Germinal center (tissue), 1 donor: ENCODE results near the gene PLP2.
A peak's percentile ranks its signal among the peaks of the same experiment; 100 is the strongest.

Experiments used
- DNase-seq: peaks from one replicate; pipeline ENCODE4 v3.0.0; 2012; ENCODE audit warnings: mixed read lengths, low spot score

The PLP2 gene

DNA sequence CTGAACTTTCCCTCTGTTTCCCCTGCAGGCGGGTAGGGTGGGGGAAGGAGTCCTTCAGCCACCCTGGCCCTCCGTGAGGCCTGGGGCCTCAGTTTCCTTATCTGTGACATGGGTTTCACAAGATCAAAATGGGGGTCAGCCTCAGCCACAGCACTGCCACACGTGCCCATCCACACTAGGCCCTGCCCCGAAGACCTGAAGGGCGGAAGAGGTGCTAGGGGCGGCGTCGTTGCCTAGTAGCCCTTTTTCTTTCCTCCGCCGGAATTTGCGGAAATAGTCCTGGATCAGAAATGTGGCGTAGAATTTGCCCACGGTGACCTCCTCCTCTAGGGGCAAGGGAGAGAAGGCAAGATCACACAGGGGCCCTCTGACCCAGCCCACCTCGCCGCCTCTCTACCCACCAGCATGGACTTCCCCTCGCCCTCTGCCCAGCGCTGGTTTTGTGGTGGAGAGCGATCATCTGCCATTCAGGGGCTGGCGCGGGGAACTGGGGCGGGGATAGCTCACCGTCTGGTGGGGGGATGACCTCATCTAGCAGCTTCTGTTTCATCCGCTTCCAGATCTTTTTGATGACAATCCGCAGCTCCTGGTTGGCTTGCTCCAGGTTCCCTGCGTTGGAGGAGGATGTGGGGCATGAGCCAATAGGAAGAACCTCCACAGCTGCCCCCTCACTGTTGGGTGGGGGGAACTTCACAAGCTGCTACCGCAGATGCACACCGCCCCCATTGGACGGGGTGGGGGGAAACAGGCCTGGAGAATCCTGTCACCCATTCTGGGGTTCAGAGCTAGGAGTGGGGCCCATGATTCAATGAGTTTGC is 37.9 kb downstream of the PLP2 start:
- DNase-seq = no peak

DNA sequence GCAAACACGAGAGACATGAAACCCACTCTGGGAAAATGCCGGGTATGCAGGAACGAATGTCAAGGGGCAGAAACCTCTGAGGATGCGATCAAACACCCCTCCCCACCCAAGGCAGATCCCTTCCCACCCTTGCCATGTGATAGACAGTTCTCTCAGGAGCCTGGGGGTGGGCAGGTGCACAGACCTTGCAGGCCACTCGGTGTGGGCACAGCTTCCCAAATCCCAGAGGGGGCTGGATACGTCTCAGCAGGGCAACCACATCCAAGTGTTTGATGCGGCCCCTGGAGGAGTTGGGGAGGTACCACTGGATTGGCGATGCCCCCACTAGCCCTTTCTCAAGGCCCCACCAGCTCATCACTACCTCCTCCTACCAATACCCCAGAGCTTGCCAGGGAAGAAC is 38.7 kb downstream of the PLP2 start:
- no peak for DNase-seq

DNA sequence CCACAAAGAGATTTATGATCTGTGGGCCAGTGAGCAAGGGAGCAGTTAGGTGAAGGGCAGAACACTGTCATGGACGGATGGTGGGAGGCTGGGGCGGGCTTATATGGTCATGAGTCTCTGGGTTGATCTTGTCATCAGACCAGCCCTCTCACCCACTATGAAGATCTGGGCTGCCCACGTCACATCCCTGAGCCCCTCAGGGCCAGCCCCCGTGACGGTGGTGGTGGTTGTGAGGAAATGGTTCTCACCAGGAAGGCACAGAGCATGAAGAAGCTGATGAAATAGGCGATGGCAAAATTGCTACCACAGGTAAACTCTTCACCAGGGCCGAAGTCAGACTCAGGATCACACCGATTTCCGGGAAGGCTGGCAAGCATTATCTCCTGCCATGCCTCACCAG is 39.4 kb downstream of the PLP2 start:
- DNase-seq = no peak

DNA sequence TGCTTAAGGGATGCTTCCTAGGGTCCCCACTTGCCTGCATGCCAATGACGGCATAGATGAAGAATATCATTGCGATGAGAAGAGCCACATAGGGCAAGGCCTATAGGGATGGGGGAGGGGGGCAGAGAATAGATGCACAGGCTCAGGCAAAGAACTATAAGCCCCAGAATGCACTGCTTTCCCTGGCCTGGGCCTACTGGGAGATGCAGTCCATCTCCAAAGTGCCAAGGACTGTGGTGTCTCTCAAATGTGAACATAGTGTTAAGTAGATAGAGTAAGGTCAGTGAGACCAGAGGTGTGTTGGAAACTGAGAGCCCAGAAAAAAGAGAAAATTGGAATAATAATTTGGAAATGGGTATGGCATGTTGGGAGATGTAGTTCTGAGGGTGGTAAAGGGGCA is 40.5 kb downstream of the PLP2 start:
- DNase-seq = no peak

DNA sequence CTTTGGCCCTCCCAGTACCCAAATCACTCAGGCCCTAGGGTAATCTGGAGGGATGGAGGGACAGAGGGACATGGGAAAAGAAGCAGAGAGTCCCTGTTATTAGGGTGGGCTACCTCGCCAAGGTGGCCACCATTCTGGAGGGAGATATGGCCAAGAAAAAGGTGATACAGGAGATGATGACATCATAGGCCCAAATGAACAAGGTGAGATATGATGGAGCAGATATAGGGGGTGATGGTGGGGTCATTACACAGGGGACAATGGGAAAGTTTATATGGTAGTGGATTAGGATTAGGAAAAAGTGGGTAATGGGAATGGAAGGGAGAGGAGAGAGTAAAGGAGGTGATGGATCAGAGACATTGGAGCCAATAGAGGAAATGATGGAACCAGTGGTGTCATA is 41.2 kb downstream of the PLP2 start:
- DNase-seq = no peak

DNA sequence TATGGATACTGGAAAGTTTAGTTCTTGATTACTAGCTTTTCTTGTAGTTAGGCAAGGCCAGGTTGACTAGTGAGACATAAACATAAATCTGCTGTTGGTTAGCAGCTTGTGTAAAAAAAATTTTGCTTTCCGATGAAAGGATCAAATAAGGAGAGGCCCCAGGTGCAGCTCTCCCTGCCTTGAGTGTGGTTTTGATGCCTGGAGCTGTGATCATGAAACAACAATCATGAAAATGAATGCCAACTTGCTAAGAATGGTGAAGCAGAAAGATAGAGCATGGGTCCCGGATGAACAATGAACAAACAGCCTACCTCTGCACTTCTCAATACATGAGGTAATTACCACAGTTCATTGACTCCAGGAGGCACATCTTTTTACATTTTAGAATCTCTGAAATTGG is 42.7 kb downstream of the PLP2 start:
- no peak for DNase-seq

DNA sequence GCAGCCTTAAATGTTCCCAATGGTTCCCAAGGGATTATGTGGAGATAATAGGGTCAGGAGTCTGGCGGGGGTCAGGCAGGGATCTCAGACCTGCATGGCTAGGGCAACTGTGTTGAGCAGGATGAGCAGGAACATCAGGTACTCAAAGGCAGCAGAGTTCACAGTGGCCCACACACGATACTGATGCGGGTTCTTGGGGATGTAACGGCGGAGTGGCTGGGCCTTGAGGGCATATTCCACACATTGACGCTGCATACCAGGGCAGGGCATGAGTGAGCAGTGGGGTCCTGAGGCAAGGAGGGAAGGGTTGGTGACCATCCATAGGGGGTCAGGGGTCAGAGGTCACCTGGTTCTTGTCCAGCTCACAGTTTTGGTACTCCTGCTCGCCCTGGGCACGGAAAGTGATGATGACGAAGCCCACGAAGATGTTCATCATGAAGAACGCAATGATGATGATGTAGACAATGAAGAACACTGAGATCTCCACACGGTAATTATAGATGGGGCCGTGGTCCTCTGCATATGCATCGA is 43.4 kb downstream of the PLP2 start:
- no peak for DNase-seq

DNA sequence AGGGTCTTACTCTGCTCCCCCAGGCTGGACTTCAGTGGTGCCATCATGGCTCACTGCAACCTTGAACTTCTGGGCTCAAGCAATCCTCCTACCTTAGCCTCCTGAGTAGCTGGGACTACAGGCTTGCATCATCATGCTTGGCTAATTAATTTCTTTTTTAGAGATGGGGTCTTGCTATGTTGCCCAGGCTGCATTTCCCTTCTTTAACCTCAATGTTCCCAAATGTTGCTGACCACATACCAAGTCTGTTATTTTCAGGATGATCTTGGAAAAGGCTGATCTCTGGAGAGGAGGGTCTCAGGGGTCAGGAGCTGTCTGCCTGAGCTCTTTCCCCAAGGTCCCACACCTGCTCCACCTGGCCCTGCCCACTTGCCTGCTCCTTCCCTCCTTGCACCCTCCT is 48.4 kb downstream of the PLP2 start:
- no peak for DNase-seq

DNA sequence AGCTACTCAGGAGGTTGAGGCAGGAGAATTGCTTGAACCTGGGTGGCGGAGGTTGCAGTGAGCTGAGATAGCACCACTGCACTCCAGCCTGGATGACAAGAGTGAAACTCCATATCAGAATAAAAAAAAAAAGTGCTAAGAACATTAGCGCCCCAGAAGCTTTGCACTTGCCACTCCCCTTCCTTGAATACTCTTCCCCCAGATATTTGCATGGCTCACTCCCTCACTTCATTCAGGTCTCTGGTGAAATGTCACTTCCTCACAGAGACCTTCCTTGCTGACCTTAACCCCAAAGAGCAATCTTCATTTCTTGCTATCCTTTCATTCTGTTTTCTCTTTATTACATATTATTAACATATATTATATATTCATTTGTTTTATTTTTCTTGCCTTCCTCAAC is 50.2 kb downstream of the PLP2 start:
- DNase-seq = peak; percentile 14
